ENCODE measurements around the gene SFPQ. TPM values are rescaled to one million over a fixed set of nuclear protein-coding genes. Genes with fewer than 3 reads are reported as not detected.

SFPQ gene
- total and polyA plus RNA-seq, 12 donors, result 80.0 to 224 (median 95.2) TPM

- DNase-seq, result no peak
- H3K9me3 ChIP-seq, result no peaks in the 10 kb centered on the region
- WGBS, 2 donors, result 90 to 91% methylated on average over 3 of the region's 3 CpGs
- H3K36me3 ChIP-seq, result no peaks in the 10 kb centered on the region
- TF ChIP-seq CTCF (IDR thresholded peaks at IDR 0.05), result no peak
- intact Hi-C loops (cut with DNase I), result no loop called here
- no peak overlapping the region for H3K4me3 ChIP-seq
- H3K27me3 ChIP-seq, result no peaks in the 10 kb centered on the region
- ATAC-seq, result no peak
- no peaks in the 10 kb centered on the region for H3K4me1 ChIP-seq
- H3K27ac ChIP-seq, result no peak overlapping the region
These were observed 56.2 kb downstream of the SFPQ start for GRCh38 chr1:35136780-35137179.

Other genes starting within 250 kb of the SFPQ start
- gene TMEM35B, start 207.8 kb downstream of the SFPQ start, total RNA-seq, result 10 to 100 TPM in 1 of 10 donors, 1 to 10 TPM in 9; 4.9 to 13.1 (median 6.6) TPM
- 10 to 100 TPM; 13.3 to 26.7 TPM for gene TMEM35B, start 207.8 kb downstream of the SFPQ start, polyA plus RNA-seq
- gene ZMYM6, start 161.2 kb downstream of the SFPQ start, total RNA-seq, result 10 to 100 TPM; 10.7 to 21.2 (median 15.5) TPM
- gene ZMYM6, start 161.2 kb downstream of the SFPQ start, polyA plus RNA-seq, result 10 to 100 TPM in 1 of 2 donors, 1 to 10 TPM in 1; 6.0 to 20.5 TPM
- 10 to 100 TPM in 1 of 10 donors, 1 to 10 TPM in 9; 4.2 to 11.0 (median 7.3) TPM for gene ZMYM1, start 113.8 kb downstream of the SFPQ start, total RNA-seq
- 1 to 10 TPM; 1.2 to 7.7 TPM for gene ZMYM1, start 113.8 kb downstream of the SFPQ start, polyA plus RNA-seq
- 10 to 100 TPM; 26.1 to 37.7 (median 35.0) TPM for gene ZMYM4, start 75.6 kb upstream of the SFPQ start, total RNA-seq
- 10 to 100 TPM in 1 of 2 donors, 1 to 10 TPM in 1; 6.7 to 12.4 TPM for gene ZMYM4, start 75.6 kb upstream of the SFPQ start, polyA plus RNA-seq

Data from heart right ventricle (tissue), 16 donors.